ENCODE measurements around the gene PSMA7. TPM values are rescaled to one million over a fixed set of nuclear protein-coding genes. Genes with fewer than 3 reads are reported as not detected.
A peak's percentile ranks its signal among the peaks of the same experiment; 100 is the strongest.

The PSMA7 gene
- total RNA-seq (2021; fragmentation: NEBNext Ultra II Directional; extraction: Animal tissue kit (Norgen Biotek cat#: 25700)) (339 and 361 TPM in 2 replicates), polyA plus RNA-seq (2011; rRNA removed) (607 and 648 TPM in 2 replicates), polyA minus RNA-seq (2011; rRNA and poly(A)+ RNA removed) (194 and 202 TPM in 2 replicates)
- polyA plus RNA-seq (2011; cell fraction: cytosol; rRNA removed) = 619 TPM
- polyA plus RNA-seq (2011; cell fraction: nucleus; rRNA removed) = 429 TPM
- 276 to 407 TPM (median 389 TPM) in 4 replicates for polyA plus RNA-seq (2012, experiment 1 of 2)
- polyA plus RNA-seq (2012, experiment 2 of 2) = 325 TPM
- polyA plus RNA-seq (2013, experiment 1 of 2) = 550 TPM
- 519 TPM for polyA plus RNA-seq (2013, experiment 2 of 2)
- polyA minus RNA-seq (2011; cell fraction: cytosol; rRNA and poly(A)+ RNA removed) = 110 TPM
- polyA minus RNA-seq (2011; cell fraction: nucleus; rRNA and poly(A)+ RNA removed) = 72.4 TPM
- long read RNA-seq, experiment 1, transcript PSMA7-206 (4 exons, 548 nt) = minor isoform, 21 of 278 reads
- long read RNA-seq, experiment 1, transcript PSMA7-203 (7 exons, 996 nt) = major isoform, 217 of 278 reads
- long read RNA-seq, experiment 1, partial matches to known transcripts = 31 of 278 reads
- long read RNA-seq, experiment 1, other reads (novel, unspliced or antisense) = 7 of 278 reads
- long read RNA-seq, experiment 2, transcript PSMA7-203 (7 exons, 996 nt) = major isoform, 180 of 192 reads
- long read RNA-seq, experiment 2, partial matches to known transcripts = 8 of 192 reads
- long read RNA-seq, experiment 2, other reads (novel, unspliced or antisense) = 4 of 192 reads

- Histone ChIP-seq H3K9ac (replicated peaks in 1 of 4; ENCODE audit: extremely low read depth in 1 of 4, low read depth in 3 of 4, low read length in 3 of 4) (peak within 1 kb of the TSS; percentile 84 to 100 (median 90)), H3K79me2 (ENCODE audit: control insufficient read depth in 1 of 2, insufficient read depth in 2 of 2, low read length in 2 of 2) (peaks cover 50 to 83% of the 10 kb centered on the region in 2 experiments), H2BK15ac (ENCODE audit: low read length) (no peak within 1 kb of the TSS), H2BK12ac (ENCODE audit: low read depth, low read length) (no peak within 1 kb of the TSS), H2BK5ac (ENCODE audit: low read depth, low read length) (peak within 1 kb of the TSS; percentile 84; the same call in 1 of the 2 replicates), H3K9me3 (ENCODE audit: insufficient read depth in 2 of 2, low read depth in 1 of 2, low read length in 1 of 2) (no peaks in the 10 kb centered on the region), H3K4me1 (replicated peaks in 1 of 4; ENCODE audit: control insufficient read depth in 3 of 4, insufficient read depth in 4 of 4, low read length in 3 of 4) (peaks cover 0 to 12% (median 4%) of the 10 kb centered on the region in 4 experiments; a peak in 6 of 7 replicates), H3K4me3 (ENCODE audit: extremely low read depth in 1 of 4, insufficient read depth in 2 of 4, low read depth in 3 of 4, low read length in 4 of 4) (peak within 1 kb of the TSS; percentile 63 to 81 (median 67)), H3K23me2 (ENCODE audit: low read depth, low read length) (peaks cover 3% of the 10 kb centered on the region; the same call in 1 of the 2 replicates), H3K4ac (replicated peaks; ENCODE audit: insufficient read length, low read depth, low read length) (no peak within 1 kb of the TSS), H3K56ac (replicated peaks; ENCODE audit: insufficient read length, low read depth, low read length) (peak within 1 kb of the TSS; percentile 33), H3K27me3 (replicated peaks in 1 of 4; ENCODE audit: control insufficient read depth in 3 of 4, extremely low read depth in 1 of 4, insufficient read depth in 3 of 4, low read length in 3 of 4) (no peaks in the 10 kb centered on the region), H4K91ac (replicated peaks; ENCODE audit: insufficient read length, low read length) (peak within 1 kb of the TSS; percentile 84), H3K27ac (ENCODE audit: low read depth, low read length) (peak within 1 kb of the TSS; percentile 95; the same call in 1 of the 2 replicates), H2AK5ac (ENCODE audit: low read depth, low read length) (no peak within 1 kb of the TSS), H3K4me2 (ENCODE audit: insufficient read depth in 1 of 2, low read depth in 2 of 2, low read length in 2 of 2) (peak within 1 kb of the TSS; percentile 71 to 75), H3K18ac (ENCODE audit: extremely low read depth, low read length) (peak within 1 kb of the TSS; percentile 81; the same call in 1 of the 2 replicates), H4K20me1 (replicated peaks in 1 of 2; ENCODE audit: control insufficient read depth in 1 of 2, insufficient read depth in 2 of 2, low read length in 2 of 2) (peaks cover 33 to 52% of the 10 kb centered on the region in 2 experiments), H2BK20ac (ENCODE audit: low read length) (no peak within 1 kb of the TSS), H3K79me1 (ENCODE audit: low read depth, low read length) (peaks cover 26% of the 10 kb centered on the region), H3K14ac (ENCODE audit: insufficient read length) (no peak within 1 kb of the TSS), H4K5ac (ENCODE audit: insufficient read length, low read depth, low read length) (peak within 1 kb of the TSS; percentile 68), H2AFZ (ENCODE audit: low read length) (no peak within 1 kb of the TSS), H3K23ac (ENCODE audit: insufficient read length) (no peak within 1 kb of the TSS), H4K8ac (ENCODE audit: extremely low read depth, insufficient read depth, low read length) (peak within 1 kb of the TSS; percentile 99), H3K36me3 (ENCODE audit: control insufficient read depth in 2 of 4, insufficient read depth in 4 of 4, low read length in 3 of 4) (peaks cover 10 to 32% (median 22%) of the 10 kb centered on the region in 4 experiments), H2BK120ac (replicated peaks; ENCODE audit: low read depth, low read length) (no peak within 1 kb of the TSS)
- whole genome bisulfite sequencing, 2 experiments (ENCODE audit: extremely low coverage in 1 of 2, insufficient coverage in 1 of 2, insufficient read length in 1 of 2, insufficient replicate concordance in 2 of 2, low coverage in 1 of 2, low lambda C conversion rate in 2 of 2, missing lambda C conversion rate in 1 of 2) = 1% methylated on average over 44 of the region's 148 CpGs; no CpG with 5 or more reads in 1 of the 2 experiments
- peak in 1 of 2 experiments; percentile 87 for DNase-seq (ENCODE audit: low read depth in 1 of 2, low spot score in 2 of 2)
- ChIA-PET CTCF (ENCODE audit: partially characterized antibody) (interaction anchor here (0.6 to 2.1 kb wide), 2 partner anchors 18 to 133 kb away, joined by 5 to 11 read pairs; no protein-coding TSS in a partner anchor), POLR2A (ENCODE audit: partially characterized antibody) (interaction anchor here (0.6 to 3.4 kb wide), 15 partner anchors 8 to 159 kb away, joined by 3 to 28 read pairs (median 5); partner anchors contain the start of gene LSM14B)
- FAIRE-seq = no peak
- peak; percentile 38; the same call in 1 of the 2 replicates for TF ChIP-seq EGR1 (IDR thresholded peaks at IDR 0.05; ENCODE audit: borderline replicate concordance, low read depth, low read length)
- TF ChIP-seq SRF (IDR thresholded peaks at IDR 0.05; ENCODE audit: low read depth, low read length) = no peak
- peak; percentile 85 for TF ChIP-seq TAF7 (optimal IDR thresholded peaks at IDR 0.05; ENCODE audit: borderline replicate concordance, low read depth, low read length)
- 0 out of 2 replicates have a peak, but pooled peaks have one; percentile 26 for TF ChIP-seq FOSL1 (IDR thresholded peaks at IDR 0.05; ENCODE audit: insufficient read depth, low read depth, low read length)
- no peak for TF ChIP-seq HDAC6 (IDR thresholded peaks at IDR 0.05; ENCODE audit: low read depth, low read length)
- TF ChIP-seq SAP30 (IDR thresholded peaks at IDR 0.05; ENCODE audit: insufficient read depth, insufficient replicate concordance, low read length) = no peak
Measured at GRCh38 chr20:62143081-62143956, at the start of gene PSMA7, which contains the start of gene SS18L1. TSS of gene PSMA7 (minus strand) at chr20:62143394. CDS start at chr20:62143303, 91 bp downstream. TSS of gene SS18L1 (plus strand) at chr20:62143769. CDS start at chr20:62143821, 52 bp downstream.
